Measurements from ENCODE around the gene CTSL. TPM values are rescaled to one million over a fixed set of nuclear protein-coding genes. Genes with fewer than 3 reads are reported as not detected.

The CTSL gene
- total and polyA plus RNA-seq, 2 of the 13 experiments (the other 11 are each of a cell fraction or from before 2014, with no cell fraction given), result 78.1 to 113 TPM

- ChIA-PET POLR2A (no interaction called here), CTCF (ENCODE audit: low intra/inter-chr PET ratio, low total read pairs) (no interaction called here)
- in situ Hi-C loops (cut with HindIII; ENCODE audit: extremely low pct_ligation_motif_present, low pct_unique_long_range_greater_than_20kb), result no loop called here
- intact Hi-C loops (cut with micrococcal nuclease; ENCODE audit: unreplicated experiment), result no loop called here
- ATAC-seq (no peak), DNase-seq (ENCODE audit: low spot score) (no peak), FAIRE-seq (no peak)
- TF ChIP-seq ZNF350 (CRISPR knock-in tag; IDR thresholded peaks at IDR 0.05; ENCODE audit: borderline replicate concordance, low read depth) (no peak), ERF (CRISPR knock-in tag; IDR thresholded peaks at IDR 0.05) (no peak)
- Histone ChIP-seq H3K27me3 (ENCODE audit: control insufficient read depth in 1 of 2, insufficient read depth in 2 of 2, low read length in 2 of 2) (no peaks in the 10 kb centered on the region), H3K4me1 (ENCODE audit: insufficient read depth, low read length) (no peaks in the 10 kb centered on the region), H3K79me2 (ENCODE audit: insufficient read depth, low read length) (no peaks in the 10 kb centered on the region), H3K4me3 (replicated peaks in 1 of 3; ENCODE audit: insufficient read depth in 1 of 3, low read depth in 2 of 3, low read length in 3 of 3) (no peak overlapping the region), H3K36me3 (replicated peaks in 1 of 2; ENCODE audit: control insufficient read depth in 1 of 2, insufficient read depth in 2 of 2, low read length in 2 of 2) (no peaks in the 10 kb centered on the region), H3K27ac (ENCODE audit: extremely low read length, insufficient read depth, low read length) (no peak overlapping the region), H2AFZ (ENCODE audit: low read length) (no peak overlapping the region), H4K20me1 (ENCODE audit: insufficient read depth, low read length) (no peaks in the 10 kb centered on the region), H3K4me2 (ENCODE audit: low read depth, low read length) (no peak overlapping the region), H3K9me3 (ENCODE audit: low read length) (no peaks in the 10 kb centered on the region), H3K9ac (ENCODE audit: insufficient read depth, low read depth, low read length) (no peak overlapping the region)
- no TSS peak for BruUV-seq (replicated peaks)
Measured at GRCh38 chr9:87765521-87765920, 39.6 kb downstream of the CTSL start.

GRCh38 chr9:87766697-87767096 lies 40.8 kb downstream of the CTSL start:
- H3K27ac ChIP-seq (ENCODE audit: extremely low read length, insufficient read depth, low read length), result no peak overlapping the region
- no peak for ATAC-seq
- no peak overlapping the region for H3K4me2 ChIP-seq (ENCODE audit: low read depth, low read length)
- H3K4me1 ChIP-seq (ENCODE audit: insufficient read depth, low read length), result no peaks in the 10 kb centered on the region
- ChIA-PET POLR2A (no interaction called here), CTCF (ENCODE audit: low intra/inter-chr PET ratio, low total read pairs) (no interaction called here)
- H3K36me3 ChIP-seq (replicated peaks in 1 of 2; ENCODE audit: control insufficient read depth in 1 of 2, insufficient read depth in 2 of 2, low read length in 2 of 2), result no peaks in the 10 kb centered on the region
- no peak for FAIRE-seq
- 0% methylated on average over 1 of the region's 1 CpG for WGBS (ENCODE audit: low lambda C conversion rate)
- intact Hi-C loops (cut with micrococcal nuclease; ENCODE audit: unreplicated experiment) (no loop called here), in situ Hi-C loops (cut with HindIII; ENCODE audit: extremely low pct_ligation_motif_present, low pct_unique_long_range_greater_than_20kb) (no loop called here)
- DNase-seq (ENCODE audit: low spot score), result no peak
- H3K9ac ChIP-seq (ENCODE audit: insufficient read depth, low read depth, low read length), result no peak overlapping the region
- H2AFZ ChIP-seq (ENCODE audit: low read length), result no peak overlapping the region
- no peaks in the 10 kb centered on the region for H3K79me2 ChIP-seq (ENCODE audit: insufficient read depth, low read length)
- no peak overlapping the region for H3K4me3 ChIP-seq (replicated peaks in 1 of 3; ENCODE audit: insufficient read depth in 1 of 3, low read depth in 2 of 3, low read length in 3 of 3)
- no peaks in the 10 kb centered on the region for H4K20me1 ChIP-seq (ENCODE audit: insufficient read depth, low read length)
- H3K27me3 ChIP-seq (ENCODE audit: control insufficient read depth in 1 of 2, insufficient read depth in 2 of 2, low read length in 2 of 2), result no peaks in the 10 kb centered on the region
- H3K9me3 ChIP-seq (ENCODE audit: low read length), result no peaks in the 10 kb centered on the region
- BruUV-seq (replicated peaks), result no TSS peak
- TF ChIP-seq ZHX1 (CRISPR knock-in tag; IDR thresholded peaks at IDR 0.05; ENCODE audit: low read depth) (no peak), MAFF (IDR thresholded peaks at IDR 0.05; ENCODE audit: low read depth, low read length) (no peak), ZNF326 (CRISPR knock-in tag; IDR thresholded peaks at IDR 0.05; ENCODE audit: borderline replicate concordance) (no peak), ZNF280B (CRISPR knock-in tag; IDR thresholded peaks at IDR 0.05; ENCODE audit: borderline replicate concordance) (no peak), SAP130 (CRISPR knock-in tag; IDR thresholded peaks at IDR 0.05; ENCODE audit: low read depth) (no peak), ZNF460 (CRISPR knock-in tag; IDR thresholded peaks at IDR 0.05; ENCODE audit: borderline replicate concordance) (no peak), ZNF451 (CRISPR knock-in tag; IDR thresholded peaks at IDR 0.05) (no peak), YY1 (IDR thresholded peaks at IDR 0.05; ENCODE audit: insufficient read depth, insufficient replicate concordance, low read depth, low read length) (no peak), RNF219 (CRISPR knock-in tag; IDR thresholded peaks at IDR 0.05) (no peak)
